Upper lobe of left lung (tissue), 6 donors: ENCODE measurements around the gene CIAO2A. TPM values are rescaled to one million over a fixed set of nuclear protein-coding genes. Genes with fewer than 3 reads are reported as not detected.

Experiments
- ATAC-seq, 2 donors: fragments of 200-7000 bp; cut with Tn5 transposase; one replicate each; pipeline ENCODE4 v1.9.1; 2022; ENCODE audit warnings: mild to moderate bottlenecking in 2 of 2, moderate library complexity in 2 of 2; ENCODE audit not compliant: low FRiP score in 2 of 2
- DNase-seq, 2 donors: peaks; one replicate each; pipeline ENCODE4 v3.0.0-alpha.2; 2019 to 2020
- H3K27ac ChIP-seq, 4 donors: fragments of 200-600 bp; sonication (generic); one replicate each; pipeline ENCODE4 v1.5.1; 2016 to 2019
- H3K27me3 ChIP-seq, 4 donors: fragments of 200-600 bp; sonication (generic); one replicate each; pipeline ENCODE4 v1.5.1; 2017 to 2019
- H3K36me3 ChIP-seq, 4 donors: fragments of 200-600 bp; sonication (generic); one replicate each; pipeline ENCODE4 v1.5.1; 2016 to 2019
- H3K4me1 ChIP-seq, 4 donors: fragments of 200-600 bp; sonication (generic); one replicate each; pipeline ENCODE4 v1.5.1; 2018 to 2019
- H3K4me3 ChIP-seq, 4 donors: fragments of 200-600 bp; sonication (generic); one replicate each; pipeline ENCODE4 v1.5.1; 2017 to 2019; ENCODE audit warnings: mild to moderate bottlenecking in 2 of 4, moderate library complexity in 1 of 4
- H3K9me3 ChIP-seq, 4 donors: fragments of 200-600 bp; sonication (generic); one replicate each; pipeline ENCODE4 v1.5.1; 2018 to 2019
- EP300 ChIP-seq, 4 donors: sonication (generic); formaldehyde crosslinking; IDR thresholded peaks; one replicate each; pipeline ENCODE4 v1.5.1; 2017; ENCODE audit warnings: antibody characterized with exemption in 4 of 4, control low read depth in 2 of 4
- POLR2A ChIP-seq, 4 donors: fragments of 450-650 bp; IDR thresholded peaks; one replicate each; pipeline ENCODE4 v1.5.1; 2016 to 2017; ENCODE audit warnings: antibody characterized with exemption in 4 of 4, mild to moderate bottlenecking in 2 of 4
- POLR2AphosphoS5 ChIP-seq, 2 donors: sonication (generic); formaldehyde crosslinking; IDR thresholded peaks; one replicate each; pipeline ENCODE4 v1.5.1; 2017; ENCODE audit warnings: antibody characterized with exemption in 2 of 2
- WGBS, 2 donors: methylation state at CpG; one replicate each; pipeline ENCODE4 v1.1.5; 2017 to 2018; 5-methylcytosine and 5-hydroxymethylcytosine counted together
- total RNA-seq, 6 donors: library from RNA; depleted of rRNA in 4 of 6; stranded (reverse); fragments of >200 nt in 4 of 6; gene quantifications; one replicate each; pipeline versions ENCODE4 v1.1.0 to v1.2.1, GENCODE V29; 2016 to 2021
- TF ChIP-seq, protein P1 (sequence below), 6 experiments: fragments of 450-650 bp in 4 of 6; fragments of 200-600 bp in 2 of 6; sonication (generic) in 2 of 6; IDR thresholded peaks; one replicate each; pipeline ENCODE4 v1.5.1; 2016 to 2019; ENCODE audit warnings: antibody characterized with exemption in 6 of 6
- donor health status: DM: no; HTN: no; CAD: no; lungs with moderate emphysema.
- donor health status: DM: no; HTN: yes; CAD: no; lungs with severe emphysema.

The CIAO2A gene
- total RNA-seq, 6 donors from 2014 or later = 38.8 to 70.3 (median 49.2) TPM

GRCh38 chr15:64044300-64045100, 49.1 kb downstream of the CIAO2A start:
- DNase-seq (peak in 1 of 2 donors; percentile 42), ATAC-seq (no peak)
- Histone ChIP-seq H3K4me3 (peak overlapping the region in 3 of 4 donors; percentile 76 to 79 (median 78)), H3K27me3 (no peaks in the 10 kb centered on the region), H3K9me3 (no peaks in the 10 kb centered on the region), H3K4me1 (peaks cover 23 to 37% (median 29%) of the 10 kb centered on the region in 4 donors), H3K27ac (peak overlapping the region; percentile 17 to 89 (median 79)), H3K36me3 (peaks cover 0 to 2% (median 0%) of the 10 kb centered on the region in 4 donors)
- TF ChIP-seq, protein P1, sequence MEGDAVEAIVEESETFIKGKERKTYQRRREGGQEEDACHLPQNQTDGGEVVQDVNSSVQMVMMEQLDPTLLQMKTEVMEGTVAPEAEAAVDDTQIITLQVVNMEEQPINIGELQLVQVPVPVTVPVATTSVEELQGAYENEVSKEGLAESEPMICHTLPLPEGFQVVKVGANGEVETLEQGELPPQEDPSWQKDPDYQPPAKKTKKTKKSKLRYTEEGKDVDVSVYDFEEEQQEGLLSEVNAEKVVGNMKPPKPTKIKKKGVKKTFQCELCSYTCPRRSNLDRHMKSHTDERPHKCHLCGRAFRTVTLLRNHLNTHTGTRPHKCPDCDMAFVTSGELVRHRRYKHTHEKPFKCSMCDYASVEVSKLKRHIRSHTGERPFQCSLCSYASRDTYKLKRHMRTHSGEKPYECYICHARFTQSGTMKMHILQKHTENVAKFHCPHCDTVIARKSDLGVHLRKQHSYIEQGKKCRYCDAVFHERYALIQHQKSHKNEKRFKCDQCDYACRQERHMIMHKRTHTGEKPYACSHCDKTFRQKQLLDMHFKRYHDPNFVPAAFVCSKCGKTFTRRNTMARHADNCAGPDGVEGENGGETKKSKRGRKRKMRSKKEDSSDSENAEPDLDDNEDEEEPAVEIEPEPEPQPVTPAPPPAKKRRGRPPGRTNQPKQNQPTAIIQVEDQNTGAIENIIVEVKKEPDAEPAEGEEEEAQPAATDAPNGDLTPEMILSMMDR (IDR thresholded peaks at IDR 0.05) = no peak
- TF ChIP-seq POLR2A (IDR thresholded peaks at IDR 0.05) = no peak
- no peak for TF ChIP-seq EP300 (IDR thresholded peaks at IDR 0.05)
- no peak for TF ChIP-seq POLR2AphosphoS5 (IDR thresholded peaks at IDR 0.05)
- 60 to 68% methylated on average over 7 of the region's 7 CpGs for WGBS, 2 donors

DNA sequence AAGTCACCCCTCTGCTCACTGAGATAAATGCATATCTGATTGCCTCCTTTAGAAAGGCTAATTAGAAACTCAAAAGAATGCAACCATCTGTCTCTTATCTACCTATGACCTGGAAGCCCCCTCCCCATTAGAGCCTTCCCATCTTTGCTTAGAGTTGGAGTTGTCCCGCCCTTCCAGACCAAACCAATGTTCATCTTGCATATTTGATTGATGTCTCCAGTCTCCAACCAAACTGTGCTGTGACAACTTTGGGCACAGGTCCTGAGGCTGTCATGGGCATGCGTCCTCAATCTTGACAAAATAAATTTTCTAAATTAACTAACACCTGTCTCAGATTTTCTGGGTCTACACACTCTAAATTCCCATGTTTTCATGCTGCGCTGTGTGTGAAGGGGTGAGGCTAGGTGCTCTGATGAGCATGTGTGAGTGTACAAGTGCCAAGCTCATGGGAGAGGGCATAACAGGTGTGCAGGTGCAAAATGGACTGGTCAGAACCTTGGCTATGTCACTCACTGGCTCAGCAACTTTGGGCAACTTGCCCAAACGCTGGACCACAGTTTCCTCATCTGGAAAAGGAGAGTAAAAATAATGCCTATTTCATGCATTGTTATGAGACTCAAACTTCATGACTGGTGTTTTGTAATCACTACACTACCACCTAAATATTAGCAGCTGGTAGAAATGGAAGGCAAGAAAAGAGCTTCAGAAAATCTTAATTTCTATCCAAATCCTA, 54.6 kb downstream of the CIAO2A start:
- Histone ChIP-seq H3K27ac (no peak overlapping the region), H3K4me1 (peaks cover 3 to 6% (median 4%) of the 10 kb centered on the region in 4 donors), H3K4me3 (no peak overlapping the region), H3K27me3 (no peaks in the 10 kb centered on the region), H3K36me3 (peaks cover 0 to 24% (median 9%) of the 10 kb centered on the region in 4 donors), H3K9me3 (no peaks in the 10 kb centered on the region)
- TF ChIP-seq POLR2AphosphoS5 (IDR thresholded peaks at IDR 0.05) (no peak), EP300 (IDR thresholded peaks at IDR 0.05) (no peak), POLR2A (IDR thresholded peaks at IDR 0.05) (no peak)
- TF ChIP-seq, protein P1 (IDR thresholded peaks at IDR 0.05) = no peak
- ATAC-seq (no peak), DNase-seq (no peak)
- WGBS, 2 donors = 88 to 97% methylated on average over 4 of the region's 4 CpGs

DNA sequence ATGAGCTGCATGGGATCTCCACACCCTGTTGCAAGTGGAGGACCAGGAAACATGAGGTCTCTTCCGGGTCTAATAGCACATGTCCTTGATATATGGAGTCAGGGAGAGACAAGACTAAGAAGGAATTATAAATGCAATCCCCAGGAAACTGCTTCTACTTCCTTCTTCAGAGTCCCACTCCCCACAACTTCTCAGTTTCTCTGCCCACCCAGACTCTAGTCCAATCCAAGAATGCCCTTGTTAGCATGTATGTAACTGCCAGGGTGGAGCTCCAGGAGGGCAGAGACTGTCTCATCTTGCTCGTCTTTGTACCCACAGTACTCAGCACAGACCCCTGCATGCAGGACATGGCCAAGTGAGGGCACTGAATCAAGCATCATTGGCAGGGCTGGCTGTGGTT, 55.7 kb downstream of the CIAO2A start:
- Histone ChIP-seq H3K36me3 (peaks cover 0 to 24% (median 9%) of the 10 kb centered on the region in 4 donors), H3K9me3 (no peaks in the 10 kb centered on the region), H3K4me3 (no peak overlapping the region), H3K27me3 (no peaks in the 10 kb centered on the region), H3K4me1 (peaks cover 0 to 6% (median 2%) of the 10 kb centered on the region in 4 donors), H3K27ac (no peak overlapping the region)
- DNase-seq (no peak), ATAC-seq (no peak)
- WGBS, 2 donors = 33 to 50% methylated on average over 2 of the region's 2 CpGs
- TF ChIP-seq POLR2AphosphoS5 (IDR thresholded peaks at IDR 0.05) (no peak), POLR2A (IDR thresholded peaks at IDR 0.05) (no peak), EP300 (IDR thresholded peaks at IDR 0.05) (no peak)
- TF ChIP-seq, protein P1 (IDR thresholded peaks at IDR 0.05) = no peak

DNA sequence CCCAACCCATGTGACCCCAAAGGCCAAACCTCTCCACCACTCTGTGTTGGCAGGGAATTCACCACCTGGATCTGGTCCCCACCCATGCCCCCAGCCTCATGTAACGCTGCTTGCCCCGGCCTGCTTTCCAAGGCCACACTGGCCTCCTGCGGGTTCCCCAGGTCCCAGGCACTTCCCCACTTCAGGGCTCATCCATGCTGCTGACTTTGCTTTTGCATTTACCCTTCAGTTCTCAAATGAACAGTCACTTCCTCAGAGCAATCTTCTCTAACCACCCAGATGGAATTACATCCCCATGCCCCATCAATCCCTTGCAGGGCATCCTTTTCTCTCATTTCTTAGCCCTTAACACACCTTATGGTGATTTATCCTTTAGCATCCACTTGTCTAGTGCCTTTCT, 56.5 kb downstream of the CIAO2A start:
- ATAC-seq (no peak), DNase-seq (no peak)
- no peaks in the 10 kb centered on the region for H3K9me3 ChIP-seq
- TF ChIP-seq, protein P1 (IDR thresholded peaks at IDR 0.05) = no peak
- no peak for TF ChIP-seq EP300 (IDR thresholded peaks at IDR 0.05)
- no peak for TF ChIP-seq POLR2AphosphoS5 (IDR thresholded peaks at IDR 0.05)
- no peak for TF ChIP-seq POLR2A (IDR thresholded peaks at IDR 0.05)
- no peaks in the 10 kb centered on the region for H3K27me3 ChIP-seq
- peaks cover 0 to 1% (median 0%) of the 10 kb centered on the region in 4 donors for H3K4me1 ChIP-seq
- H3K27ac ChIP-seq = no peak overlapping the region
- H3K36me3 ChIP-seq = peaks cover 0 to 24% (median 9%) of the 10 kb centered on the region in 4 donors
- H3K4me3 ChIP-seq = no peak overlapping the region
- WGBS, 2 donors = 82 to 85% methylated on average over 3 of the region's 3 CpGs
